Bronchial epithelial cell (primary cell): ENCODE results near the gene CYTH4. TPM values are rescaled to one million over a fixed set of nuclear protein-coding genes. Genes with fewer than 3 reads are reported as not detected.

Experiments used
- DNase-seq: peaks from one replicate; pipeline ENCODE4 v3.0.0-alpha.2; 2010; ENCODE audit warnings: low read depth
- FAIRE-seq: peaks from 2 replicates; lab custom pipeline; 2011; peaks lifted over from hg19 to GRCh38; lab: Jason Lieb, UNC
- H3K27me3 ChIP-seq: 2 replicates; pipeline ENCODE4 v1.5.1; 2011; ENCODE audit warnings: low read length; ENCODE audit not compliant: control insufficient read depth, insufficient read depth
- H3K36me3 ChIP-seq: 2 replicates; pipeline ENCODE4 v1.5.1; 2011; ENCODE audit warnings: low read length; ENCODE audit not compliant: control insufficient read depth, insufficient read depth
- H3K4me3 ChIP-seq: 2 replicates; pipeline ENCODE4 v1.5.1; 2011; ENCODE audit warnings: mild to moderate bottlenecking, low read depth, low read length, control low read depth
- total RNA-seq: library from RNA; depleted of rRNA; stranded (reverse); fragments of >200 nt; gene quantifications from 2 replicates; pipeline ENCODE4 v1.2.1, GENCODE V29; 2014
- TF ChIP-seq, protein P1 (sequence below): IDR thresholded peaks from 2 replicates; pipeline ENCODE4 v1.5.1; 2011; ENCODE audit warnings: mild to moderate bottlenecking, moderate library complexity, low read length, control low read depth, inconsistent platforms; ENCODE audit not compliant: insufficient read depth, severe bottlenecking

CYTH4 gene
- total RNA-seq, 1 donor from 2014 or later = not detected

DNA sequence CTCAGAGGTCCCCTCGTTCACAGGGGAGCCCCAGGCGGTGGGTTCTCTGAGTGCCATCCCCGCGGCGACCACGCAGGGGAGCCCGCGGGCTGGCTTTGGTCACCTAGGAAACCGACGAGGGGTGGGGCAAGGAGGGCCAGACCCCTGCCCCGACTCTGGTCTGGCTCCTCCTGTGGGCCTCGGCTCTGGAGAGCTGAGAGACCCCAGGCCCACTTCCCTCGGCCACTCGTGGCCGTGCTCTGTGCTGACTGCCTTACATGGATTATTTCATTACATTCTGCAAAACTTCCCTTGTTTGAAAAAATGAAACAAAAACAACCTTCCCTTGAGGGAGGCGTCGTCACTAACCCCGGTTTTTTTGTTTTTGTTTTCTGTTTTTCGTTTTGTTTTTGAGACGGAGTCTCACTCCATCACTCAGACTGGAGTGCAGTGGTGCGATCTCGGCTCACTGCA is 15.1 kb upstream of the CYTH4 start:
- H3K4me3 ChIP-seq = no peak overlapping the region
- TF ChIP-seq, protein P1, sequence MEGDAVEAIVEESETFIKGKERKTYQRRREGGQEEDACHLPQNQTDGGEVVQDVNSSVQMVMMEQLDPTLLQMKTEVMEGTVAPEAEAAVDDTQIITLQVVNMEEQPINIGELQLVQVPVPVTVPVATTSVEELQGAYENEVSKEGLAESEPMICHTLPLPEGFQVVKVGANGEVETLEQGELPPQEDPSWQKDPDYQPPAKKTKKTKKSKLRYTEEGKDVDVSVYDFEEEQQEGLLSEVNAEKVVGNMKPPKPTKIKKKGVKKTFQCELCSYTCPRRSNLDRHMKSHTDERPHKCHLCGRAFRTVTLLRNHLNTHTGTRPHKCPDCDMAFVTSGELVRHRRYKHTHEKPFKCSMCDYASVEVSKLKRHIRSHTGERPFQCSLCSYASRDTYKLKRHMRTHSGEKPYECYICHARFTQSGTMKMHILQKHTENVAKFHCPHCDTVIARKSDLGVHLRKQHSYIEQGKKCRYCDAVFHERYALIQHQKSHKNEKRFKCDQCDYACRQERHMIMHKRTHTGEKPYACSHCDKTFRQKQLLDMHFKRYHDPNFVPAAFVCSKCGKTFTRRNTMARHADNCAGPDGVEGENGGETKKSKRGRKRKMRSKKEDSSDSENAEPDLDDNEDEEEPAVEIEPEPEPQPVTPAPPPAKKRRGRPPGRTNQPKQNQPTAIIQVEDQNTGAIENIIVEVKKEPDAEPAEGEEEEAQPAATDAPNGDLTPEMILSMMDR = peak; percentile 91
- H3K27me3 ChIP-seq = no peaks in the 10 kb centered on the region
- FAIRE-seq = no peak
- H3K36me3 ChIP-seq = no peaks in the 10 kb centered on the region
- DNase-seq = no peak

DNA sequence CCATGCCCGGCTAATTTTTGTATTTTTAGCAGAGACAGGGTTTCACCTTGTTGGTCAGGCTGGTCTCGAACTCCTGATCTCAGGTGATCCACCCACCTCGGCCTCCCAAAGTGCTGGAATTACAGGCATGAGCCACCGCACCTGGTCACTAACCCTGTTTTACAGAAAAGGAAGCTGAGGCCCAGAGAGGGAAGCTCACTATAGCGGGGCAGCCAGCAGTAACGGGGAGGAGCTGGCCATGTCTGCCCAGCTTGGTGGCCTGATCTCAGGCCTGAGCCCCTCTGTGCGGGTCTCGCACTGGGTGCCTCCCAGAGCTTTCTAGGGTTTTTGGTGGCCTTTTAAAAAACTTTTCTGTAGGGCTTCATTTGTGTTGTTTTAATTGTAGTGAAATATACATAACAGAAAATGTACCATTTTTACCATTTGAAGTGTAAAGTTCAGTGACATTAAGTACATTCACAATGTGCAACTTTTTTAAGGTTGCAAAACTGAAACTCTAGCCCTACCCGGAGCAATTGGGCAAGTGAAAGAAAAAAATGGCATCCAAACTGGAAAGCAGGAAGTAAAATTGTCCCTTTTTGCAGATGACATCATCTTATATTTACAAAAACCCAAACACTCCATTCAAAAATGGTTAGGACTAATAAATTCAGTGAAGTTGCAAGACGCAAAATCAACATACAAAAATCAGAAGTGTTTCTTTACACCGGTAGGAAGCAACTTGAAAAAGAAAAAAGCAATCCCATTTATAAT is 14.5 kb upstream of the CYTH4 start:
- TF ChIP-seq, protein P1 = no peak
- Histone ChIP-seq H3K4me3 (no peak overlapping the region), H3K36me3 (no peaks in the 10 kb centered on the region), H3K27me3 (no peaks in the 10 kb centered on the region)
- no peak for FAIRE-seq
- no peak for DNase-seq

DNA sequence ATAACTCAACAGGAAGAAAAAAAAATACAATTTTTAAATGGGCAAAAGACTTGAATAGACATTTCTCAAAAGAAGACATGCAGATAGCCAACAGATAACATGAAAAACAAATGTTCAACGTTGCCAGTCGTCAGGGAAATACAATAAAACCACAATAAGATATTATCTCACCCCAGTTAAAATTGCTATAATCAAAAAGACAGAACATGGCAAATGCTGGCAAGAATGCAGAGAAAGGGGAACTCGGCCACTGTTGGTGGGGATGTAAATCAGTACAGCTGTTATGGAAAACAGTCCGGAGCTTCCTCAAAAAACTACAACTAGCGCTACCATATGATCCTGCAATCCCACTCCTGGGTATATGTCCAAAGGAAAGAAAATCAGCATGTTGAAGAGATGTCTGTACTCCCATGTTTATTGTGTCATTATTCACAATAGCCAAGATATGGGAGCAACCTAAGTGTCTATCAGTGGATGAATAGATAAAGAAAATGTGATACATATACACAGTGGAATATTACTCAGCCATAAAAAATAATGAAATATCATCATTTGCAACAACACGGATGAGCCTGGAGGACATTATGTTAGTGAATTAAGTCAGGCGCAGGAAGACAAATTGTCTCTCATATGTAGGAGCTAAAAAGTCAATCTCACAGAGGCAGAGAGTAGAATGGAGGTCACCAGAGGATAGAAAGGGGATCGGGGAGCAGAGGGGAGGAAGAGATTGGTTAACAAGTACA is 12.2 kb upstream of the CYTH4 start:
- FAIRE-seq (no peak), DNase-seq (no peak)
- Histone ChIP-seq H3K36me3 (no peaks in the 10 kb centered on the region), H3K27me3 (no peaks in the 10 kb centered on the region), H3K4me3 (no peak overlapping the region)
- TF ChIP-seq, protein P1 = no peak

DNA sequence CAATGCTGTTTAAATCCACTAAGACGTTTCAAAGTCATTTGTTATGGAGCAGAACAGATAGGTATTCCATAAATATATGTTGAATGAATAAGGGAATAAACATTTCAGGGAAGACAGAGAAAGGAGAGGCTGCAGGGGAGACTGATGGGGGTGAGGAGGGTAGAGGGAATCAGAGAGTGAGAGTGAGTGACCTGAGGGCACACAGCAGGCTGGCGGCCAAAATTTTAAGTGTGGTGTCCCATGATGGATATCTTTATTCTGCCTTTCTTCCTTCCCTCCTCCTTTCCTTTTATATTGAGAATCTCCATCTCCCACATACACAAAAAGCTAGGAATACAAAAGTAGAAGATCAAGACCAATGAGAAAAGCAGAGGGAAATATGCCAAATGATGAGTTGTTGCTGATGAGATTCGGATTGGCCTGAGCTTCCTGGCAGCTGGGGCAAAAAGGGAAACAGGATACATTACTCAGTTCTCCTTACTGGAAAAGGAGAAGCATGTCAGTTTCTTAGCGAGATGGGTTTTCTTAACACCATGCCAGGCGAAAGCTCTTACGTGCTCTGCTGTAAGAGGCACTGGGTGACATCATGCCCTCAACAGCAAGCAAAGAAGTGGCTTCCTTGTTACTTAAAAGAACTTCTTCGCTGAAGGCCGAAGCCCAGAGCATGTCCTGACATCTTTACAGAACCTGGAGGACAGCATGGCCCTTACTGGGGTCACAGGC is 11.2 kb upstream of the CYTH4 start:
- FAIRE-seq (no peak), DNase-seq (no peak)
- Histone ChIP-seq H3K4me3 (no peak overlapping the region), H3K36me3 (no peaks in the 10 kb centered on the region), H3K27me3 (no peaks in the 10 kb centered on the region)
- TF ChIP-seq, protein P1 = no peak

DNA sequence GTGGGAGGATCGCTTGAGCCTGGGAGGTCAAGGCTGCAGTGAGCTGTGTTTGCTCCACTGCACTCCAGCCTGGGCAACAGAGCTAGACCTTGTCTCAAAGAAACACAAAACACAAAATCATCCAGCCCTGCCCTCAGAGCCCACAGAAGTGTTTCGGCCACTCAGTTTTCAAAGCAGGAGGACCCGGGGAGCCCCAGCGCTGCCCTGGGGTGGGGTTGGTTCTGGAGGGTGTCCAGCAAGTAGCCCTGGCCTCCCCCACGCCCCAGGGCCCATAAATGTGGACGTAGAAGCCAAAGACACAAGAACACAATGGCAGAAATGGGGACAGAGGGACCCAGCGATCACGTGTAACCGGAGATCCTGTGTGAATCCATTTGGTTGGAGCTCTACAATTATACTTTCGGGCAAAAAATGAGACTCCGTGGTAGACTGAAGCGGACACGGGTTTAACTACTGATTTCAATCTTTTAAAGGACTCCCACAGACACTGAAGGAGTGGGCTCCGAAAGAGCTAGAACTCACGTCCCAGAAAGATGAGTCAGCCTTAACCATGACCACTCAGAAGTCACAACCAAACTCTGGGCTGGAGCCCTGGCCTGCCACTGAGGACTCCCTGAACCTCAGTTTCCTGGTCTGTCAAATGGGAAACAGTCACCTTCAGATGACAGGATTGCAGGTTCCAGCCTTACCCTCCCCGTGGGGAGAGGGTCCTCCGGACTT is 9.0 kb upstream of the CYTH4 start:
- H3K36me3 ChIP-seq = no peaks in the 10 kb centered on the region
- H3K27me3 ChIP-seq = no peaks in the 10 kb centered on the region
- no peak overlapping the region for H3K4me3 ChIP-seq
- TF ChIP-seq, protein P1 = no peak
- FAIRE-seq = no peak
- peak; percentile 14 for DNase-seq
